SU-DHL-6 (cell line): ENCODE measurements around the gene CRYBB1.

ENCODE experiments used
- CTCF ChIP-seq: fragments of 200-600 bp; sonication (generic); IDR thresholded peaks from one replicate; pipeline ENCODE4 v1.5.1; 2017; ENCODE audit warnings: antibody characterized with exemption, mild to moderate bottlenecking, low read length, moderate library complexity; ENCODE audit not compliant: insufficient read depth, poor library complexity, severe bottlenecking
- EZH2phosphoT487 ChIP-seq: fragments of 200-600 bp; sonication (generic), shearing (Covaris generic); conservative IDR thresholded peaks from 2 replicates; pipeline ENCODE4 v1.6.1; 2018; ENCODE audit warnings: mild to moderate bottlenecking, antibody characterized with exemption, low read length, moderate library complexity, mixed read lengths

DNA sequence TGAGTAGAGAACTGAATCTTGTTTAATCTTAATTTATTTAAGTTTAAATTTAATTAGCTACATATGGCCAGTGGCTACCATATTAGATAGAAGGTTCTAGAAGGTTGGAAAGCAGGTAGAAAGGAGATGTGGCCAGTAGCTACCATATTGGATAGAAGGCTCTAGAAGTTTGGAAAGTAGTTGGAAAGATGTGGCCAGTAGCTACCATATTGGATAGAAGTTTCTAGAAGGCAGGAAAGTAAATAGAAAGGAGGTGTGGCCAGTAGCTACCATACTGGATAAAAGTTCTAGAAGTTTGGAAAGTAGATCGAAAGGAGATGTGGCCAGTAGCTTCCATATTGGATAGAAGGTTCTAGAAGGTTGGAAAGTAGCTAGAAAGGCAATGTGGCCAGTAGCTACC lies 6.2 kb upstream of the CRYBB1 start:
- TF ChIP-seq CTCF (no peak), EZH2phosphoT487 (no peak)
